GM12872 (cell line): ENCODE measurements around the gene AKR1B15.

ENCODE experiments used
- CTCF ChIP-seq: IDR thresholded peaks from 3 replicates; pipeline ENCODE4 v1.5.1; 2011; ENCODE audit warnings: low read depth, mild to moderate bottlenecking, low read length, moderate library complexity; ENCODE audit not compliant: insufficient read depth

The AKR1B15 gene

GRCh38 chr7:134522601-134523000 is 26.3 kb upstream of the AKR1B15 start:
- no peak for TF ChIP-seq CTCF

GRCh38 chr7:134527979-134528371 is 20.9 kb upstream of the AKR1B15 start:
- no peak for TF ChIP-seq CTCF

- no peak for TF ChIP-seq CTCF
These were observed 20.2 kb upstream of the AKR1B15 start for GRCh38 chr7:134528749-134529148.

GRCh38 chr7:134530460-134530859 is 18.4 kb upstream of the AKR1B15 start:
- TF ChIP-seq CTCF, result no peak

GRCh38 chr7:134532180-134532953 is 16.5 kb upstream of the AKR1B15 start:
- TF ChIP-seq CTCF, result no peak

GRCh38 chr7:134532954-134533218 is 16.0 kb upstream of the AKR1B15 start:
- no peak for TF ChIP-seq CTCF

GRCh38 chr7:134533288-134533771 is 15.6 kb upstream of the AKR1B15 start:
- no peak for TF ChIP-seq CTCF
